Epithelial cell of prostate (primary cell): ENCODE results near the gene CD84.
"Not testable (repeated sequence)": the region's sequence is repeated elsewhere in the genome, so short reads cannot be mapped to it uniquely, and the experiment has no call there.

Experiments
- DNase-seq: peaks from one replicate; pipeline ENCODE4 v3.0.0-alpha.2; 2011; ENCODE audit warnings: low read depth, low spot score
- H3K27ac ChIP-seq: fragments of 450-650 bp; 2 replicates; pipeline ENCODE4 v1.5.1; 2017; ENCODE audit warnings: mild to moderate bottlenecking

Gene CD84

DNA sequence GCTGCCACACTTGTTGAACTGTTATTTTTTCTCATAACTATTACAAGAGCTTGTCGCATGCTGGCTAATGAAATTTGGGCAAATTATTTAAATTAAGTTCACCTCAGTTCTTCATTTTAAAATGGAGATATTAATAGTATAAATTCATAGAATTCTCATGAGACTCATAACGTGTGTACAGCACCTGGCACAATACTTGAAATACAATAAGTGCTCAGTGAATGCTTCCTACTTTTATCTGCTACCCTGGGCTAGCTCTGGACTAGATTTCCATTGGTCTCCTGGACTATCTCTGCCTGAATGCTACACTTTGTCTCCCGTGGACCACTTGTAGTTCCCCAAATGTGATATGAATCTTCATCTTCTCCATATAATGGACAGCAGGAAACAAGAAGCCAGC is 57.2 kb downstream of the CD84 start:
- no peak for DNase-seq
- no peak overlapping the region for H3K27ac ChIP-seq

GRCh38 chr1:160521554-160521953 is 57.7 kb downstream of the CD84 start:
- no peak for DNase-seq
- H3K27ac ChIP-seq, result no peak overlapping the region

DNA sequence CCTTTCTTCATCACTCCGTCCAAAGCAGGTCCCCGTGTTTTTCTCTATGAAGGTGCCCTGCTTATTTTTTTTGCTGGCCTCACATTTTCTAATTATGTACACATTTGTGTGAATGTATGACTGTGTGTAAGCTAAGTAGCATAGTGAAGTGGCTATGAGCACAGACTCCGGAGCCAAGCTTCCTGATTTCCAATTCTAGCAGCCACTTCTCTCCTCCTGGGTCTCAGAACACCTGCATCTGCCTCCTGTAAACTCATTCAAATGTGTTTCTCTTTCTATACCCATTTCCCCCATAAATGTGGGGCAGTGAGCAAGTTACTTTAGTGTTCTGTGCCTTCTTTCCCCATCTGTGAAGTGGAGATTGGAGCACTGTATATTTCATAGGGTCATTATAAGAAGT is 58.3 kb downstream of the CD84 start:
- no peak for DNase-seq
- no peak overlapping the region for H3K27ac ChIP-seq

DNA sequence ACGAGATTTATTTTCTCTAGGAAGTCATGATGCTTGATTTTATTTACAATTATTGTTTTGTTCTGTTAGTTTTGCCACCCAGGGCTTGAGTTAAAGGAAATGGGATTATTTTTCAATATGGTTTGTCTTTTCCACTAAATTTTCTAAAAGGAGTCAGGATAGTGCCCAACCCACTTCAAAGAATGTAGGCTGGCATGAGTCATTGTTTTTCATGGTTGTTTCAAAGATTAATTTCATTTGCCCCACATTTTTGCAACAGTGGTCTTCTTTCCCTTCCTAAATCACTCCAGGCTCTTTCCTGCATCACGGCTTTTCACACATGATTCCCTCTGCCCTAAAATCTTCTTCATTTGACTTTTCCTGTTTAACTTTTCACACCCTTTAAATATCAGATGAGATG is 58.7 kb downstream of the CD84 start:
- H3K27ac ChIP-seq, result peak overlapping the region; percentile 13

GRCh38 chr1:160519642-160520435 is 59.5 kb downstream of the CD84 start:
- H3K27ac ChIP-seq, result peak overlapping the region; percentile 13
- DNase-seq, result no peak

More for the DNA sequence above, 58.7 kb downstream of the CD84 start:
- DNase-seq, result no peak

GRCh38 chr1:160517519-160517918 is 61.8 kb downstream of the CD84 start:
- H3K27ac ChIP-seq, DNase-seq: not testable (repeated sequence)

GRCh38 chr1:160515908-160516307 is 63.4 kb downstream of the CD84 start:
- H3K27ac ChIP-seq, DNase-seq: not testable (repeated sequence)

DNA sequence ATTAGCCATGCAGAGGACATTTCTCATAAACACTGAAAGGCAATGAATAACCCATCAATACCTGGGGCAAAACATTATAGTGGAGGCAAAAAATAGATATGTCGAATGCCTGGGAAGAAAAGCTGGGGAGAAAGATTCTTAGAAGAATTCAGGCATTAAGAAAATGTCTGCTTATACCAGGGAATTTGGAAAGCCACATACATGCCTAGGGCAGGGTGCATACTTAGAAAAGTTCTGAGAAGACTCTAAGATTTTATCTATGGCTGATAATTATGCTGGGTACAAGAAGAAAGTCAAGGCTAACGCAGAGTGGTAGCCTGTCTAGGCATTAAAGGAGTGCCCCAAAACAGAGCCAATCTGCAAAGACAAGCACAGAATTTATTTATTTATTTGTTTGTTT is 74.6 kb downstream of the CD84 start:
- no peak for DNase-seq
- no peak overlapping the region for H3K27ac ChIP-seq

GRCh38 chr1:160503087-160503486 is 76.2 kb downstream of the CD84 start:
- DNase-seq, result no peak
- no peak overlapping the region for H3K27ac ChIP-seq

GRCh38 chr1:160500321-160500990 is 78.8 kb downstream of the CD84 start:
- DNase-seq, result no peak
- no peak overlapping the region for H3K27ac ChIP-seq

GRCh38 chr1:160499631-160500030 is 79.7 kb downstream of the CD84 start:
- no peak for DNase-seq
- no peak overlapping the region for H3K27ac ChIP-seq

DNA sequence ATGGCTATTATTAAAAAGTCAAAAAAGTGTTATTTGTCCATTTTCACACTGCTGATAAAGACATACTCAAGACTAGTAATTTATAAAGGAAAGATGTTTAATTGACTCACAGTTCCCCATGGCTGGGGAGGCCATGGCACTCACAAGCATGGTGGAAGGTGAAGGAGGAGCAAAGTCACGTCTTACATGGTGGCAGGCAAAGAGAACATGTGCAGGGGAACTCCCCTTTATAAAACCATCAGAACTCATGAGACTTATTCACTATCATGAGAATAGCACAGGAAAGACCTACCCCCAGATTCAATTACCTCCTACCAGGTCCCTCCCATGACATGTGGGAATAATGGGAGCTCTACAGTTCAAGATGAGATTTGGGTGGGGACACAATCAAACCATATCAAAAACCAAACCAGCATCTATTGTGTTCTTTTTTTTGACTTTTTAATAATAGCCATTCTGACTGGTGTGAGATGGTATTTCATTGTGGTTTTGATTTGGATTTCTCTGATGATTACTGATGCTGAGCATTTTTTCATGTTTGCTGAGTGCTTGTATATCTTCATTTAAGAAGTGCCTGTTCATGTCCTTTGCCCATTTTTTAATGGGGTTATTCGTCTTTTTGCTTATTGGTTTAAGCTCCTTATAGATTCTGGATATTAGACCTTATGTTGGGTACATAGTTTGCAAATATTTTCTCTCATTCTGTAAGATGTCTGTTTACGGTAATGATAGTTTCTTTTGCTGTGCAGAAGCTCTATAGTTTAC is 80.8 kb downstream of the CD84 start:
- not testable (repeated sequence) for DNase-seq

GRCh38 chr1:160496334-160496733 is 83.0 kb downstream of the CD84 start:
- no peak for DNase-seq
- H3K27ac ChIP-seq, result no peak overlapping the region

More for the DNA sequence above, 80.8 kb downstream of the CD84 start:
- H3K27ac ChIP-seq, result not testable (repeated sequence)

- no peak overlapping the region for H3K27ac ChIP-seq
- DNase-seq, result no peak
These were observed 84.7 kb downstream of the CD84 start for GRCh38 chr1:160494620-160495019.

DNA sequence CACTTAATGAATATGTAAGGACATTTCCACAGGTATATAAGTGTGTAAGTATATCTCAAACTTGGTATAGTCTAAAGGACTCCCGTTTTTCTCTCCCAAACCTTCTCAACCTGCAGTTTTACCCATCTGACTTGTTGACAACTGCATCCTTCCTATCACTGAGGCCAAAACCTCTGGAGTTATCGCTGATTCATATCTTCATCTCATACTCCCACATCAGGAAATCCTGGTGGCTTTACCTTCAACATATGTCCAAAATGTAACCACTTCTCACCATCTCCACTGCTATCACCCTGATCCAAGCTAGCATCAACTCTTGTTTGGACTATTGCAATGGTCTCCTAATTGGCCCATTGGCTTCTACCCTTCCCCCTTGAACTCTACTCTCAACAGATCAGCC is 86.7 kb downstream of the CD84 start:
- no peak overlapping the region for H3K27ac ChIP-seq
- DNase-seq, result no peak

DNA sequence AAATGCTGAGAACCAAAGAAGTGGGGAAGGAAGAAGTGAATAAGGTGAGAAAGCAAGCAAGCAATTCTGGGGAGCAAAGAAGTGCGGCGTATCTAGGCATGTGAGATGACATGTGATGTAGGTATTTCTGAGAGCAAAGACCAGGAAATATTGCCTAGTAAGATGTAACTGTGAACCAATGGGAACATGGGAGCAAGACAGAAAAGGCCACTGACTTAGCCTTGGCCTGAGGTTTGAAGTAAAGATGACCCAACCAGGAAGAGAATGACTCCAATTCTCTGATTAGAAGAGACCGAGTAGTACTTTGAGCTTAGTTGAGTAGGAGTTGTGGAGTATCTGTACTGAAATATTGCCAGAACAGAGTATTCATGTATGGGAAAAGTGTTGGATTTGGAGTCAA is 87.3 kb downstream of the CD84 start:
- no peak for DNase-seq
- no peak overlapping the region for H3K27ac ChIP-seq
